CD4-positive, alpha-beta T cell treated with Interleukin-10 for 1 hour (primary cell): ENCODE measurements around the gene C10orf67.
"Not testable (repeated sequence)": the region's sequence is repeated elsewhere in the genome, so short reads cannot be mapped to it uniquely, and the experiment has no call there.

Experiments used
- DNase-seq: peaks from one replicate; pipeline ENCODE4 v3.0.0-alpha.2; 2020

C10orf67 gene

DNA sequence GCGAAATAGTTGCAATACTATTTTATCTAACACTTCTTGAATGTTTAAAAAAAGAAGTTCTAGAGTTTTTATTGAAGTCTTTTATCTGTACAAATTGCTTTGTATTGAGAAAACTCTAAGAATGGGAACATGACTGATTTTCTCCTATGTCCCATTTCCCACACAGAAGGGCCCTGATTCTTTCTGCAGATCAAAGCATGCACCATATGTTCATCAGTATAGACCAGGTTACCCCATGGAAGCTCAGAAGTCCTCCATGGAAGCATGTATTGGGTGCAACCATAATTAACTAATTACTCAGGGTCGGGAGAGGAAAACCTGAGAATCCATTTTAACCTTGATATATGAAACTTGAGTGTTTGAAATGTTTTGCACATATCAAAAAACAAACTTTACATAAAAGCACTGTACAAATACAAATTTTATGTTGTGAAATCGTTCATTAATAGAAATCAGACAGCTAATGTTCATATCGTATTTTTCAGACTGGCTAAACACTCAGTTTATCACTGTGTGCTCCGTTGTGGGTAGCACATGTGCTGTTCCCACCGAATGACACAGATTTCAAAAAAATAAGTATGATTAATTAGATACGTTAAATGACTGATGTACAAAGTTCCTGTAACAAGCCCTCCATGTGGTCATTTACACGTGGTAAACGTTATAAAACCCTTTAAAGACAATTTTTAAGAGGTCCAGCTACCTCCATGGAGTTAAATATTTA, 81.0 kb downstream of the C10orf67 start:
- no peak for DNase-seq

DNA sequence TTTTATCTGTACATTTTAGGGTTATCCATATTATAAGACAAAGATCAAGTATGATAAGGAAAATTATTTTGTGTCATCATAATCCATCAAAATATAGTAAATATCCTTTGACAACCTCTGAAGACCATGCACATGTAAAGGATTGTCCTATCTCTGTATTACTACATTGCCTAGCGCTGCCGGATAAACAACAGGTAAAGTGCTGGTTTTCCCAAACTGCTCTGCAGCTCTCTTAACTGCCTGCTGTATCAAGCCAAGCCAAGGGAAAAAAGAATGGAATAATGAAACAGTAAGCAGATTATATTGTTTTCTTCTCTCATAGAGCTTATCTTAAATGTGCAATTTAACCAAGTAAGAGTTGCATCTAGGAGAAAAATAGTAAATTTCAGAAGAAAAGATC, 81.7 kb downstream of the C10orf67 start:
- DNase-seq = no peak

DNA sequence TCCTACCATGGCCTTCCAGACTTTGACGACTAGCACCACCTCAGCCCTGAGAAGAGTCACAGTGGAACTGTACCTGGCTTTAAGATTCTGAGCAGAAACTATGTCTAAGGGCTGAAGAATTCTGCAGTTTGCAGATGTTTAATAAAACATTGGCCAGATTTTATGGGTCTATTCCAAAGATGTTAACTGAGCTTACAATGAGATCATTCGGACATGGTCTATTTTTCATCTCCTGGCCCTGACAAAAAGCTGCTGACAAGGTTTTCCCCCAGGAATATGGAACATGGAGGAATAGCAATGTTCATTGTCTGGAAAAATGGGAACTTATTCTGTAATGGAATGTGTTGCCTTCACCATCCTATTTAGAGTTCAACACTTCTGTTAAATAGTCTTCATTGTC, 86.1 kb downstream of the C10orf67 start:
- no peak for DNase-seq

DNA sequence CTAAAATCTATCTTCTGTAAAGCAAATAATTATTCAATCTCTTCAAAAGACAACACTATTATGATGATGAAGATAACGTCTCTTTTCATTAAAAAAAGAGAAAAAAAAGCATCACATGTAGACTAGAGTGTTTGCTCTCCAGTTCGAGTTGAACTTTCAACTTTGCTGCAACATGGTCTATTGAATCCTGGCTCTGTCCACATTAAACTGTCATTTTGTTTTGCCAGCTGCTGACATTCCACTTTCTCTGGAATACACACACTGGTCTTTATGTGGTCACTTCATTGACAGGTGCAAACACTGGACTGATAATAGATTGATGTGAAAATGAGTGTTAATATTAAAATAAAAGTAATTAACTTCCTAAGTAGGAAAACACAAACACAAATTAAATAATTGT, 90.8 kb downstream of the C10orf67 start:
- DNase-seq = no peak

DNA sequence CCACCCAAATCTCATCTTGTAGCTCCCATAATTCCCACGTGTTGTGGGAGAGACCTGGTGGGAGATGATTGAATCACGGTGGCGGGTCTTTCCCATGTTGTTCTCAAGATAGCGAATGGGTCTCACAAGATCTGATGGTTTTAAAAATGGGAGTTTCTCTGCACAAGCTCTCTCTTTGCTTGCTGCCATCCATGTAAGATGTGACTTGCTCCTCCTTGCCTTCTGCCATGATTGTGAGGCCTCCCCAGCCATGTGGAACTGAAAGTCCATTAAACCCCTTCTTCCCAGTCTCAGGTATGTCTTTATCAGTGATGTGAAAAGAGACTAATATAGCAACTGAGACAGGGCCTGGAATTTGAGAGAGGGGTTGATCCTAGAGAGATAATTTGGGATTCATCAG, 91.7 kb downstream of the C10orf67 start:
- DNase-seq = not testable (repeated sequence)

DNA sequence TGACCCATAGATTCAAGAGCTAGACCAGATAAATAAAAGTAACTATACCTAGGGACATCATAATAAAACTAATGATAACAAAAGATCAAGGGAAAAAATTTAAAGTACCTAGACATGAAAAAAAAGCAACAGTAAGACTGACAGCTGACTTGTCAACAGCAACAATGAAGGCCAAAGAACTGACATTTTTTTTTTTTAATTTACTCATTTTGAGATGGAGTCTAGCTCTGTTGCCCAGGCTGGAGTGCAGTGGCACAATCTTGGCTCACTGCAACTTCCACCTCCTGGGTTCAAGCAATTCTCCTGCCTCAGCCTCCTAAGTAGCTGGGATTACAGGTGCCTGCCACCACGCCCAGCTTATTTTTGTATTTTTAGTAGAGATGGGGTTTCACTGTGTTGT, 102.8 kb downstream of the C10orf67 start:
- DNase-seq = not testable (repeated sequence)

DNA sequence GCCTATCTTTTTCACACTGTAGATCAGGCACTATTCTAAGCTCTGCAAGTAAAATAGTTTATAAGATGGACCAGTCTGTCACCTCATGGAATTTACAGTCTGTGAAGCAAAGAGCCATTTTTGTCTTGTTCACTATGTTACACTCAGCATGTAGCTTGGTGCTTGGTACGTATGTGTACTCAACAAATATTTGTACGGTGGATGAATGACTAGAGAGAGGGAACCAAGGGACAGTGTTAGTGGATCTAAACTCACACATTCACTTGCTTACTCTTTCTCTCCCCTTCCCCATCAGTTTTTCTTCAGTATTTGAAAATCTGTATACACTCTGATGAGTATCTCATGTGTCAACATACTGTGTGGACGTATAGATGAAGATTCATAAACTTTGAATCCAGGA, 106.6 kb downstream of the C10orf67 start:
- no peak for DNase-seq

DNA sequence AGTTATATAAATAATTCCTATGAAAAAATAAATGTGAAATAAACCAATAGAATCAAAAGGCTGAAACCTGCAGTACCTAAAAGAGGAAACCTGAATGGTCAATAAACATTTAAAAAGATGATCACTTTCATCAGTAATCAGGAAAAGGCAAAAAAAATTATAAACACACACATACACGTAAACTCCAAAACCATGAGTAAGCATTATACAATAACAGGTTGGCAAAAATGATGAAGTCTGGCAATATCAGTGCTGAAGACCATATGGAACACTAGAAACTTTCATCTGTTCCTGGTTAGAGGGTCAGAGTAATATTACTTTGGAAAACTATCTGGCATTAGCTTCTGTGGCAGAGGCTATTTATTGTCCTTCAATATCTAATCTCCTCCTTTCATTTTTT, 114.0 kb downstream of the C10orf67 start:
- no peak for DNase-seq

DNA sequence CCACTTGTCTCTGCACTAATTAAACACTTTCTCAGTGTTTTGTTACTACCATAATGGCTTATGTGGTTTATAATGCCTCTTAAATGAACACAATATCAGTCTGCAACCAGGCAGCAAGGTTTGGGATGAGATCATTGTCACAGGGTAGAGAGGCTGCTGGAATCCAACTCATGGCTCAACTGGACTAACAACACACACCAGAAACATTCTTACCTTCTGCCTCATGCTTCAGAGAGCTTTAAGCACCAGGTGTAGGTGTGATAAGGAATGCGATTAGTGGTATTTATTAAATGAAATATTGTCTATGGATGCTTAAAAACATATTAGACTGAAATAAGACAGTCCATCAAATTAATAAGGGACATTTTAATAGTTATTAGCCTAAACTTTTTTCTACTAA, 127.1 kb downstream of the C10orf67 start:
- DNase-seq = no peak

DNA sequence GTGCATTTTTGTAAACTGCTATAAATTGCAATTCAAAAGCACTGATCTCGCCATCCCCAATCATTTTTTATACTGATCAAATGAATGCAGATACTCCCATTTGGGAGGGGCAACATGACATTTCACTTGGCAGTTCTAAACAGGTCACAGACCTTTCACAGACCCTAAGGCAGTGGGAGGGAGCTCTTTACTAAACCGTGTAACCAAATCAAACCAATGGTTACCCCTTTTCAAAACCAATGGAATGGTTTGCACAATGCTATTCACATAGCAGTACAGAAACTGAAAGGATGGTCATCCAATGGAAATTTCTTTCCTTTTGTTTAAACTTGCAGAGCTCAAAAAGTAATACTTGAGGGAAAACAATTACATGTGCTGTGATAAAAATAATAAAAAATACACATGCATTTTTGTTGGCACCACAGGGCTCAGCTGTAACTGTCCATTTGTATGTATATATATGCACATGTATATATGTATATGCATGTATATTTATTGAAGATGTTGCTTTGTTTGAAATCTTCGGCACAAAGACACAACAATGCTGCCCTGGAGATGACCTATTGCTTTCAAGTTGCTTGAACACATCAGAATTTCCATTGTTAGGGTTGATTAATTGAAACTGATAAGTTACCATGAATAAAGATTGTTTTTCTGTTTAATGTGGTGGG, 138.5 kb downstream of the C10orf67 start:
- no peak for DNase-seq

DNA sequence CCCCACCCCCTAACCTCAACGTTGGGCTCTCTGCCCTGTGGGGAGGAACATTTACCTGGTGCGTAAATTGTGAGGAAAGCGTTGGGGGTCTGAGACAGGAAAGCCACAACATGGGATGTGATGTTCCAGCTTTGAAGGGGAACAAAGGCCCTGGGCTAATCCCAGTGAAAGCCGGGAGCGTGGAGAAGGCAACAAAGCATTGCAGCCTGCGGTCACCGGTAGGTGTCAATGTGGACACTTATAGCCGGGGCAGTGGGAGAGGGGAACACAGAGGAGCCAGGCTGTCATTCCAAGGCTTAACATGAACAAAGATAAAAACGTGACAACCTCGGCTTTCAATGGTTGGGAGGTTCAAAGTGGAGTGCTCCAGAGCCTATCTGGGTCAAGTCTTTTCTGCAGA, 139.8 kb downstream of the C10orf67 start:
- DNase-seq = no peak

DNA sequence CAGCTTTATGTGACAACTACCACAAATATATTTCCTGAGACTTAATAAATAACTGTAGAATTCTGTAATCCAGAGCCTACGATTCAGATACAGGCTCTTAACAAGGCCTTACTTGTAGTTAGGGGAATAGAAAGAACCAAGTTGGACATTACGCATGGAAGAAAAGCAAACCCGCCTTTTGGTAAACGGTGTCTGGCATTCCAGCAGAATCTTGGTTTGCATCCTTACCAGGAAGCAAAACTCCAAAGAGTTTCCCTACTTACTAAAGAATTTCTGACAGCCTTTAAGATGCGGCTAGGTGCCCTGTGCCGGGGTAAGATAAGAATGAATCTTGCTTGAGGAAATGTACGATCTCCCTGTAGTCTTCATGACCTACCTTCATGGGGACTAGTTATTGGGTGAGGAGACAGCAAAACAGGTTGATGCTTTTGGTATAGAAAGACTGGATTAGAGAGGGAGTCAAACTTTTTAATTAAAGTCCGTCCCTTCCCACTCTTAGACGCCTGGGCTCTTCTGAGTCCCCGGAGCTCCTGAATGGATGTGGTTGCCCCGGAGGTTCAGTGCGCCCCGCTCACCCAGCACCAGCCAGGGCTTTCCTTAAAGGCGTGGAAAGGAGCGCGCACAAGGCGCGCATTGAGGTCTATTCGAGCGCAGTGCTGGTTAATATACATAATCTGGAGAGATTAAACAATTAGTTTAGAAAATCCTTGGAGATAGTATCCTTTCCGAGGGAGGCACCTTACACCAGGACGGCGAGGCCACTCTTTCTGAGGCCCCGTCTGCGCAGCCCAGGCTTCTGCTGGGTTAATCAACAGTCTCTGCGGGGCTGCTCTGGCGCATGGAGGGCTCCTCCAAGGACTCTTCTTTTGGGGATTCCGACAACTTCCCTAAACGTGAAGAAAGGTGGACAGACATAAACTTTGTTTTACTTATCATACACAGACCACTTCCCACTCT, 140.9 kb downstream of the C10orf67 start:
- DNase-seq = no peak

DNA sequence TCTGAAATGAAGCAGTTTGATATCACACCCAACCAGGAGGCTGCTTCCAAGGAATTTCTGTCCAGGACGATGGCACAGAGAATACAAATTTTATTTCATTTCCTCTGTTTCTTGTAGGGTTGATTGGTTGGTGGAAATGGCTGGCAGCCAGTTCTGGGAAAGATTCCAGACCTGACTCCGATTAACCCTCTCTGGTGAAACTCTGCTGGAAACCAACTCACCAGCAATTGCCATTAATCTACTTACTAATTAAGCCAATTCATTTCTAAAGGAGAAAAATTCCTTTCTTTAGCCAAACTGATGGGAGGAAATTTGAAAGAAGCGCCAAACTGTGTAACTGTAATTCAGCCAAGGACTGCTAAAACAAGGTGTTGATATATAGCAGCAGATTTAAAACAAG, 141.8 kb downstream of the C10orf67 start:
- DNase-seq = no peak

DNA sequence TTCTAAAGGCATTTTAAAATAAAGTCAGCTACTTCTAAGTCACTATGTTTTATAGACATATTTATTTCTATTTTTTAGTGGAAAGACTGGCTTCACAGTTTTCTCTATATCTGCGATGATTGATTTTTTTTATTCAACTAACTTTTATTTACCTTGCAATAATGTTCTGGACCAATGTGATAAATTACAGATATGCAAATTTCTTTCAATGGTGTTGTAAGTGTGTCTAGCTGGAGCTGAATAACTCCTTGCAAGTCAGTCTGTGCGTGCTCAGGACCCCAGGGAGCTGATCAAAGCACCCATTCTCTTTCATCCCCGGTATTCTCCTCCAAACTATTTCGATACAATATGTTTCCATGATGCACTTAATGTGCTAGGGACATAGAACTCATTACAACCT, 142.8 kb downstream of the C10orf67 start:
- no peak for DNase-seq

DNA sequence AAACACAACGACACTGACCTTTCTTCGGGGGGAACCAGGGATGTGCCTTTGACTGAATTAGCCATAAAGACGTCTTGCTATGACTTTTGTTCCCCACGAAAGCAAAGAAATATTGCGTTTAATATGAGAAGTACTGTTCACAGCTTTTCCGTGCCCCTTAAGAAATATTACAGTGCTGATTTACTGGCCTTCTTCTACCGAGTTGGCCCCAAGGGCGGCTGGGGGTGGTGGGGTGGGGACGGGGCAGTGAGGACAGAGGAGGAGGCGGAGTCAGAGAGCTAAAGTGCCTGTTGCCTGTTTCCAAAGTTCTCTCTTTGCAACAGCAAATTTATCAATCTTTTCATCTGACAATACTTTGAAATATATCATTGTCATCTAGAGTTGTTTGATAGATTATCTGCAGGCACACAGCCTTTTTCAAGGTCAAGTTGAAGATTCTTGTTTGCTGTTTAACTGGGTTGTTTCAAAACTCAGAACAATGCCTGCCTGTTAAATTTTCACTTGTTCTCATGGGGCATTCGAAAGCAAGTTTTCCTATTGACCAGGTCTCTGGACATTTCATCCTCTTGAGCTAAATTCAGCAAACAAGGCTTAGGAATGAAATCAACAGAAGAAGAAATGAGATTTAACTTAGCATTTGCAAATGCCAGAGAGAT, 143.5 kb downstream of the C10orf67 start:
- DNase-seq = no peak

DNA sequence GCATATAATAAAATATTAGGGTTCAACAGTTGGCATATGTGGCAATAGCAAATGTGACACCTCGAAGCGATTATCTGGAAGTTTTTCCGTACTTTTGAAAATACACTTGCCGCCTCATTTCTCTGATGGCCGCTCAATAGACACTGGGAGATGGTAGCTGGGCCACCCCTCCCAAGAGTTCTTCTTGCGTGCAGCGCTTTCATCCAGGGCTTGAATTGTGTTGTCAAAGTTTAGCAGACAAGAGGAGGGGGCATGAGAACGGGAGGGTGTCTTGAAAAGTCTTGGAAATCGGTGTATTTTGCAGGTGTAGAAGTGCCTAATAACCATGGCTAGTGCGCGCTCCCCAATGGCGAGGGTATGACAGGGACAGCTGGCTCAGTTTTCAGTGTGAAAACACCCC, 144.0 kb downstream of the C10orf67 start:
- DNase-seq = no peak

DNA sequence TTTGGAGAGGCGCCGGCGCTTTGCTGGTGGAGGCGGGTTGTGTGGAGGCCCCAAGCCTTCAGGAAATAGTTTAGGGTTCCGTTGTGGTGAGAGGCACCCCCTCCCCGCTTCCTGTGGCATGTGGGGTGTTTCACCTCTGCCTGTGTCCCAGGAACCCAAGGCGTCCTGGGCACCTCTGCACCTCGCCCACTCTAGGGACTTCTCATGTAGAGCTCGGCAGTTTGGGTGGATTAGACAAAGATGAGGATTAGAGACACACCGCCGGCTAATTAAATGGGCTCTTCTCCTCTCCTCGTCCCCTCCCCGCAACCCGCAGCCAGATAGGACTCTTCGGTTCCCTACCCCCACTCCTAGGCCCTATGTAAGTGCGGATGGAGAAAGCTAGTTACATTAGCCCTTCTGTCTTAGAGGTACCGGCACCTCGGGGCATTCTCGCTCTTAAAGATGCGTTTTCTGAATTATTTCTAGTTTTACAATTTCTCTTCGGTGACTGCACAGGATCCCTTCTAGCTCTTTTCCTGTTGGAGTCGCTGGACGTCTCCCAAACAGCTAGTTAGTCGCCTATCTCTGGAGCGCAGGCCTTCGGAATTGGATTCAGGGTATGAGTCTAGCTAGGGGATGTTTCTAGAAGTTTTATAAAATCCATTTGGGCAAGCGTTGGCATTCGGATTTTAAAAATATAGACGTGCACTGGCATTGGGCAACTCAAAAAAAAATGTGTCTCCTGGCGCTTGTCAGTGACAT, 144.7 kb downstream of the C10orf67 start:
- no peak for DNase-seq

DNA sequence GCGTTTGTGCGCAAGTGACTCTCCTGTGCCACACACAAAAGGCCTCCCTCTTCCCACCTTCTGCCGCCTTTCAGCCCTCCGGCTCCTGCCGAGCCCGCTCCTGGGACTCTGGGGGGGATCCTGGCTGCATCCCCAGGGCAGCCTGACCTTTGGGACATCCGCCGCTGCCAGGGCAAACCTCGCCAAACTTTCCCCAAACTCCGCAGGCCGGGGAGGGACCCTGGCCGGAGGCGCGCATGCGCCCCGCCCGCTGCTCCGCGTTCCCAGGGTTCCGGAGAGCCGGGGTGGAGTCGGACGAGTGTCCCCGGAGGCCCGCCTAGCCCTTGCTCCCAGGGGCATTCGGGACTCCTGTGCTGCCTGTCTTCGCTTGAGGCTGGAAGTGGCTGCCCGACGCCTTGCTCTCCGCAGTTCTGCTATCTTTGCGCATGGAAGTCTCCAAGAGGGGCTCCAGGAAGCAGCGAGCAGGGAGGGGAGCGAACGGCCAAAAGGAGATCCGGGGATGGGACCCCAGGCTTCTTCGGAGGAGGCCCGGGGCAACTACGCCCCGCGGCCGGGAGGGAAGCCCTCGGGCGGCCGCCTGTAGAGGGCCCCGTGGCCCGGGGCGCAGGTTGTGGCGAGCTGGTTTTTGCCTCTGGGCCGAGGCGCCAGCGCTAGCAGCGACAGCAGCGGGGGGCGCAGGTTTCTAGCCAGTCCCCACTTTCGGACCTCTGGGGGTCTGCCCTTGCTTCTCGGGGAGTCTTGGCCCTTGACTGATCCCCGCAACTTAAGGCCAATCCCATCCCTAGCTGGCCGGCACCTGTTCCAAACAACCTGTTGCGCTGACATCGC, 145.4 kb downstream of the C10orf67 start:
- no peak for DNase-seq

DNA sequence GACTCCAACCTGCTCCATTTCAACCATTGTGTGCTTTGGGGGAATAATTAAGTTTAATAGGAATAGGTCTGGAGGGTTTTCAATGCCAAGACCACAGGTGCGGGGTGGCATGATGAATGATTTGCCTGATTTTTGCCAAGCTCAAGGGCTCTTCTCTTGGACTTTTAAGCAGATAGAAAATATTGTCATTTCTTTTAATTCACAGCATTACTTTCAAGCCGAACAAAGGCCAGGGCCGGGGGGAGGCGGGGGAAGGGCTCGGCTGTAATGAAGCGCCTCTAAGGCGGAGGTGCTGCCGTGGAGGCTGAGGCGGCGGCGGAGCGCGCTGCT, 146.0 kb downstream of the C10orf67 start:
- no peak for DNase-seq

DNA sequence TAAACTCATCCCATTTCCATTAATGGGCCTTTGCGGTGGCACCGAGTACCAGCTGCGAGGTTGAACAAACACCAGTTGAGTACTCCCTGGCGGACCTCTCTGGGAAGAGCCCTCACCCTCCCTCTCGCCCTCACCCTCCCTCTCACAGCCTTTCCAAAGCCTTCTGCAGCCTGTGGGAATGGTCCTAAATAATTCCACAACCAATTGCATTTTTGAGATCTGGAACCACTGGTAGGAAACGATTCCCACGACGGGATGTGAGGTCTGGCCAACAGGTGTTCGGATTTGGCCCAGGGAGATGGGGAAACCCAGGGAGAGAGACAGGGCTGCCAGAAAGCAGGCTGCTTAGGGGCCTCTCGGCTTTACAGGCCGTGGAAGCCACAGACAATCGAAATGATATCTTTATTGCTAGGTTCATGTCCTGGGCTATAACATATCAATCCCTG, 147.2 kb downstream of the C10orf67 start:
- DNase-seq = no peak

DNA sequence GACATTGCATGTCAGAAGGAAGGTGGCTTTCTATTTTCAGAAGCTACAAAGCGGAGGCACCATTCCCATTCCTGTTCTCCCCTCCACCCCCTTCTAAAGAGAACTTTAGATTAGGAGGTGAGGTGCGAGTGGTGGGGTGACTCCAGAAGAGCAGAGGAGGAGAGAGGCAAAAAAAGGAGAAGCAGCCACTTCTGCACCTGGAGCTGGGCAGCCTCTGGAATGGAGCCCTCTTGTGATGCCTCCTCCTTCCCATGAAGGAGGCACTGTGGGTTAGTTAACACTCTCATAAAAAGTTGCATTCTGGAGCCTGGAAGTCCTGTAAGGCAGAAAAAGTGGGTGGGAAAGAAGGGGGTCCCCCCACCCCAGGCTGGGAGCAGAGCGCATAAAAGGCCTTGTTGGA, 147.7 kb downstream of the C10orf67 start:
- DNase-seq = no peak
